Breast epithelium (tissue), 3 donors: ENCODE data around the gene BAX.

Source experiments
- POLR2AphosphoS5 ChIP-seq, 3 donors: sonication (generic); formaldehyde crosslinking; IDR thresholded peaks; one replicate each; pipeline ENCODE4 v1.6.1; 2017; ENCODE audit warnings: antibody characterized with exemption in 3 of 3
- TF ChIP-seq, protein P1 (sequence below), 3 donors: fragments of 450-650 bp; IDR thresholded peaks; one replicate each; pipeline ENCODE4 v1.5.1; 2016 to 2017; ENCODE audit warnings: antibody characterized with exemption in 3 of 3, mild to moderate bottlenecking in 3 of 3, moderate library complexity in 3 of 3

DNA sequence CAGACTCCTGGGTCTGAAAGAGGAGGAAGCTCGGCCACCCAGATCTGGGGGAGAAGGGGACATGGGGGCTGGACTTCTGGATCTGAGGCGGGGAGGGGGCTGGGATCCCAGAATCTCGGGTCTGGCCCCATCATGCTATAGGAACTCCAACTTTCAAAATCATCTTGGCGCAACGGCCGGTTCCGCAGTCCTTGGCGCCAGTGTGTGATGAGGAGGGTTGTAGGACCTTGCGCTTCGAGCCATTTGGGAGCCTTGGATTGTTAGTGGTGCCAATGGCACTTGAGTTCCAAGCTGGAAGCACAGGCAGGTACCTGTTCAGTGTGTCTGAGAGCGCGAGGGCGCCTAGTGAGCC is 39.3 kb downstream of the BAX start:
- TF ChIP-seq, protein P1, sequence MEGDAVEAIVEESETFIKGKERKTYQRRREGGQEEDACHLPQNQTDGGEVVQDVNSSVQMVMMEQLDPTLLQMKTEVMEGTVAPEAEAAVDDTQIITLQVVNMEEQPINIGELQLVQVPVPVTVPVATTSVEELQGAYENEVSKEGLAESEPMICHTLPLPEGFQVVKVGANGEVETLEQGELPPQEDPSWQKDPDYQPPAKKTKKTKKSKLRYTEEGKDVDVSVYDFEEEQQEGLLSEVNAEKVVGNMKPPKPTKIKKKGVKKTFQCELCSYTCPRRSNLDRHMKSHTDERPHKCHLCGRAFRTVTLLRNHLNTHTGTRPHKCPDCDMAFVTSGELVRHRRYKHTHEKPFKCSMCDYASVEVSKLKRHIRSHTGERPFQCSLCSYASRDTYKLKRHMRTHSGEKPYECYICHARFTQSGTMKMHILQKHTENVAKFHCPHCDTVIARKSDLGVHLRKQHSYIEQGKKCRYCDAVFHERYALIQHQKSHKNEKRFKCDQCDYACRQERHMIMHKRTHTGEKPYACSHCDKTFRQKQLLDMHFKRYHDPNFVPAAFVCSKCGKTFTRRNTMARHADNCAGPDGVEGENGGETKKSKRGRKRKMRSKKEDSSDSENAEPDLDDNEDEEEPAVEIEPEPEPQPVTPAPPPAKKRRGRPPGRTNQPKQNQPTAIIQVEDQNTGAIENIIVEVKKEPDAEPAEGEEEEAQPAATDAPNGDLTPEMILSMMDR (IDR thresholded peaks at IDR 0.05), result no peak
- TF ChIP-seq POLR2AphosphoS5 (IDR thresholded peaks at IDR 0.05), result no peak
